ENCODE measurements around the gene FAM222A.

Gene FAM222A

DNA sequence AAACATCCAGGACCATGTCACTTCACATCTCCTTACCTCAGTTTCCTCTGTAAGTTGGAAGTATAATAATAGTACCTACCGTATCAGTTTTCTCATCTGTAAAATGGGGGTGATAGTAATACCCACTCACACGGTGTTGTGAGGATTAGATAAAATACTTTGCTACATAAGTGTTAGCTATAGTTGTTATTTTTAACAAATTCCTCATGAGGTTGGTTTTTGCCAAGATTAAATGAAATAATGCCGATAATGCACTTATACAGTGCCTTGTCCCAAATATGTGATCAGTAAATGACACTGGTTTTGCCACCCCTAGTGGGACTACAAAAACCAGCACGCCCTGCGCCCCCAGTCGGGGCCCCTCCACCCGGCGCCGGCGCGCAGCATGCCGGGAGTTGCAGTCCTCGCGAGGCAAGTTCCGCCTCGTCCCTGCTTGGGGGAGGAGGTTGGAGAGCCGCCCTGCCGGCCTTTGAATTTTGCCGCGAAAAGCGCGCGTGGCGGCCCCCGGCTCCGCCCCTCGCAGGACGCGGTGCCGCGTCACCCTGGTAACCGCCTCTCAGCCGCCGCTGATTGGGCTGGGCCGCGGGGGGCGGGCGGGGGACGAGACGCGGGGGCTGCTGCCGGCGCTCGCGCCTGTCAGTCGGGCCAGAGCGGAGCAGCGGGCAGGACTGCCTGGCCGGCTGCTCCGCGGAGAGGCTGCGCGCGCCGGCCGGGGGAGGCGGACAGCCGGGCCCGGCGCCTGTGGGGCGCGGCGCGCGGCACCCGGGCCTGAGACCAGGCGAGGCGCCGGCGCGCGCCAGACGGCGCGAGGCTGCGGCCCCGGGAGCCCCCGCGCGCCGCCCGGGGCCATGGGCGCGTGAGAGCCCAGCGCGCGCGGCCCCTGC lies at the start of gene FAM222A (continued):
- TF ChIP-seq ZNF280C (tag by site-specific recombination; IDR thresholded peaks at IDR 0.05): no peak
- TF ChIP-seq ZNF155 (tag by site-specific recombination; IDR thresholded peaks at IDR 0.05): no peak
- no peak for TF ChIP-seq ZNF747 (tag by site-specific recombination; IDR thresholded peaks at IDR 0.05)
- TF ChIP-seq, protein P1, sequence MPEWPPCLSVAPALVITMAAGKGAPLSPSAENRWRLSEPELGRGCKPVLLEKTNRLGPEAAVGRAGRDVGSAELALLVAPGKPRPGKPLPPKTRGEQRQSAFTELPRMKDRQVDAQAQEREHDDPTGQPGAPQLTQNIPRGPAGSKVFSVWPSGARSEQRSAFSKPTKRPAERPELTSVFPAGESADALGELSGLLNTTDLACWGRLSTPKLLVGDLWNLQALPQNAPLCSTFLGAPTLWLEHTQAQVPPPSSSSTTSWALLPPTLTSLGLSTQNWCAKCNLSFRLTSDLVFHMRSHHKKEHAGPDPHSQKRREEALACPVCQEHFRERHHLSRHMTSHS (tag by site-specific recombination; IDR thresholded peaks at IDR 0.05): no peak
- no peak for TF ChIP-seq ZNF558 (tag by site-specific recombination; IDR thresholded peaks at IDR 0.05)
- TF ChIP-seq IKZF3 (tag by site-specific recombination; IDR thresholded peaks at IDR 0.05): no peak
- TF ChIP-seq ZNF211 (tag by site-specific recombination; IDR thresholded peaks at IDR 0.05; ENCODE audit: low read depth): no peak
- TF ChIP-seq ZBTB20 (tag by site-specific recombination; IDR thresholded peaks at IDR 0.05): no peak
- no peak for TF ChIP-seq PRDM6 (tag by site-specific recombination; IDR thresholded peaks at IDR 0.05)
- TF ChIP-seq KLF9 (tag by site-specific recombination; IDR thresholded peaks at IDR 0.05; ENCODE audit: low read depth): 0 out of 2 replicates have a peak, but pooled peaks have one; percentile 39
- no peak for TF ChIP-seq ZNF626 (tag by site-specific recombination; IDR thresholded peaks at IDR 0.05)
- no peak for TF ChIP-seq ATF2 (tag by site-specific recombination; IDR thresholded peaks at IDR 0.05; ENCODE audit: low read depth)
- no peak for TF ChIP-seq SCRT2 (tag by site-specific recombination; IDR thresholded peaks at IDR 0.05)
- TF ChIP-seq ZNF404 (tag by site-specific recombination; IDR thresholded peaks at IDR 0.05): no peak
- TF ChIP-seq ZNF292 (tag by site-specific recombination; IDR thresholded peaks at IDR 0.05; ENCODE audit: borderline replicate concordance, low read depth): no peak
- no peak for TF ChIP-seq ZFP41 (tag by site-specific recombination; IDR thresholded peaks at IDR 0.05; ENCODE audit: borderline replicate concordance)
- no peak for TF ChIP-seq ZNF366 (tag by site-specific recombination; conservative IDR thresholded peaks at IDR 0.05)
- no peak for TF ChIP-seq ZIC2 (tag by site-specific recombination; IDR thresholded peaks at IDR 0.05)
- no peak for TF ChIP-seq SCRT1 (tag by site-specific recombination; IDR thresholded peaks at IDR 0.05; ENCODE audit: borderline replicate concordance)
- peak; percentile 18; the same call in 1 of the 2 replicates for TF ChIP-seq ZNF449 (tag by site-specific recombination; IDR thresholded peaks at IDR 0.05)
- no peak for TF ChIP-seq ZNF658 (tag by site-specific recombination; IDR thresholded peaks at IDR 0.05)
- no peak for TF ChIP-seq ZNF184 (tag by site-specific recombination; IDR thresholded peaks at IDR 0.05)
- TF ChIP-seq ZNF221 (tag by site-specific recombination; IDR thresholded peaks at IDR 0.05; ENCODE audit: borderline replicate concordance): no peak
- TF ChIP-seq, protein P2, sequence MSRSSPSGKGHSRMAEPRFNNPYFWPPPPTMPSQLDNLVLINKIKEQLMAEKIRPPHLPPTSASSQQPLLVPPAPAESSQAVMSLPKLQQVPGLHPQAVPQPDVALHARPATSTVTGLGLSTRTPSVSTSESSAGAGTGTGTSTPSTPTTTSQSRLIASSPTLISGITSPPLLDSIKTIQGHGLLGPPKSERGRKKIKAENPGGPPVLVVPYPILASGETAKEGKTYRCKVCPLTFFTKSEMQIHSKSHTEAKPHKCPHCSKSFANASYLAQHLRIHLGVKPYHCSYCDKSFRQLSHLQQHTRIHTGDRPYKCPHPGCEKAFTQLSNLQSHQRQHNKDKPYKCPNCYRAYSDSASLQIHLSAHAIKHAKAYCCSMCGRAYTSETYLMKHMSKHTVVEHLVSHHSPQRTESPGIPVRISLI (tag by site-specific recombination; IDR thresholded peaks at IDR 0.05): no peak
- TF ChIP-seq ZNF433 (tag by site-specific recombination; IDR thresholded peaks at IDR 0.05; ENCODE audit: low read depth): no peak
- TF ChIP-seq HOXC10 (CRISPR knock-in tag; IDR thresholded peaks at IDR 0.05): no peak
- TF ChIP-seq ZNF785 (tag by site-specific recombination; IDR thresholded peaks at IDR 0.05): no peak

Data from HEK293 (cell line).